ENCODE results near the gene DNLZ.

DNA sequence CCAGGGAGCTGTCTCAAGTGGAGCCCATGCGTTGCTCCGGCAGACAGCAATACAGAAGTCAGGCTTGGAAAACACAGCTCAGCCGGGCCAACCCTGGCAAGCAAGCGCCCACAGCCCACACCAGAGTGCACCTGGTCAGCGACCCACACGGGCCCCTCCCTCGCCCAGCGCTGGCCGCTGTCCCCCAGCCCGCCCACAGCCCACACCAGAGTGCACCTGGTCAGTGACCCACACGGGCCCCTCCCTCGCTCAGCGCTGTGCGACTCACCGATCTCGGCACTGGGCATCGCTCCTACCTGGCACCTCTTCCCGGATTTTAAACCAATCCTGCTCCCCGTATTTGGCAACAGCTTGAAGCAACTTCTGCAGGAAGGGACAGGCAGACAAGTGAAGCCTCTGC is 23.7 kb upstream of the DNLZ start:
- TF ChIP-seq MXI1 (IDR thresholded peaks at IDR 0.05; ENCODE audit: low read depth, low read length) (no peak), POLR2A (IDR thresholded peaks at IDR 0.05; ENCODE audit: low read depth, low read length) (no peak), EZH2 (IDR thresholded peaks at IDR 0.05; ENCODE audit: borderline replicate concordance, control insufficient read depth, low read depth, low read length) (no peak)

All from GM12878 (cell line).